Measurements from ENCODE around the gene PITPNC1. TPM values are rescaled to one million over a fixed set of nuclear protein-coding genes. Genes with fewer than 3 reads are reported as not detected.
A peak's percentile ranks its signal among the peaks of the same experiment; 100 is the strongest.
"Not testable (repeated sequence)": the region's sequence is repeated elsewhere in the genome, so short reads cannot be mapped to it uniquely, and the experiment has no call there.

Gene PITPNC1
- total and polyA plus RNA-seq, 11 donors = 7.0 to 20.8 (median 11.3) TPM

GRCh38 chr17:67467500-67468455, 90.7 kb downstream of the PITPNC1 start:
- H3K27ac ChIP-seq = no peak overlapping the region
- intact Hi-C loops (cut with DNase I) = no loop called here
- H3K27me3 ChIP-seq = no peaks in the 10 kb centered on the region
- ATAC-seq = no peak
- peaks cover 0 to 22% (median 5%) of the 10 kb centered on the region in 12 donors for H3K4me1 ChIP-seq
- H3K4me3 ChIP-seq = no peak overlapping the region
- H3K9me3 ChIP-seq = peaks cover 0 to 6% (median 0%) of the 10 kb centered on the region in 12 donors
- DNase-seq = no peak
- 78 to 84% (median 82%) methylated on average over 8 of the region's 8 CpGs for WGBS, 4 donors
- TF ChIP-seq CTCF (IDR thresholded peaks at IDR 0.05) = no peak
- H3K36me3 ChIP-seq = no peaks in the 10 kb centered on the region

- intact Hi-C loops (cut with DNase I) = no loop called here
- DNase-seq = peak in 1 of 5 donors; percentile 63
These were observed 92.3 kb downstream of the PITPNC1 start for GRCh38 chr17:67469208-67469980.

GRCh38 chr17:67470163-67470562, 93.1 kb downstream of the PITPNC1 start:
- Histone ChIP-seq H3K4me3 (no peak overlapping the region), H3K4me1 (peaks cover 0 to 42% (median 20%) of the 10 kb centered on the region in 12 donors), H3K27me3 (no peaks in the 10 kb centered on the region), H3K27ac (peak overlapping the region in 10 of 12 donors; percentile 47 to 79 (median 69)), H3K9me3 (peaks cover 0 to 6% (median 0%) of the 10 kb centered on the region in 12 donors), H3K36me3 (no peaks in the 10 kb centered on the region)
- TF ChIP-seq POLR2A (IDR thresholded peaks at IDR 0.05) = no peak
- TF ChIP-seq CTCF (IDR thresholded peaks at IDR 0.05) = no peak
- DNase-seq (no peak), ATAC-seq (no peak)
- intact Hi-C loops (cut with DNase I) = loop anchor here in 5 of 10 donors (2.0 to 10.0 kb wide), 7 partner anchors 33 to 215 kb away; no protein-coding TSS in a partner anchor
- WGBS, 4 donors = 93 to 100% (median 96%) methylated on average over 1 of the region's 1 CpG

More at GRCh38 chr17:67469208-67469980, 92.3 kb downstream of the PITPNC1 start:
- H3K4me3 ChIP-seq = no peak overlapping the region
- H3K9me3 ChIP-seq = peaks cover 0 to 6% (median 0%) of the 10 kb centered on the region in 12 donors
- peak overlapping the region; percentile 47 to 79 (median 69) for H3K27ac ChIP-seq
- peaks cover 0 to 34% (median 14%) of the 10 kb centered on the region in 12 donors for H3K4me1 ChIP-seq
- WGBS, 4 donors = 44 to 58% (median 45%) methylated on average over 13 of the region's 13 CpGs
- peak in 3 of 4 donors; percentile 19 to 41 (median 30) for ATAC-seq
- no peaks in the 10 kb centered on the region for H3K36me3 ChIP-seq
- no peaks in the 10 kb centered on the region for H3K27me3 ChIP-seq
- no peak for TF ChIP-seq POLR2A (IDR thresholded peaks at IDR 0.05)

GRCh38 chr17:67471118-67471517, 94.0 kb downstream of the PITPNC1 start:
- Histone ChIP-seq H3K27me3 (no peaks in the 10 kb centered on the region), H3K9me3 (peaks cover 0 to 6% (median 0%) of the 10 kb centered on the region in 12 donors), H3K4me3 (no peak overlapping the region), H3K27ac (no peak overlapping the region), H3K36me3 (no peaks in the 10 kb centered on the region), H3K4me1 (peaks cover 0 to 48% (median 24%) of the 10 kb centered on the region in 12 donors)
- WGBS, 4 donors = 48 to 98% (median 97%) methylated on average over 1 of the region's 1 CpG
- TF ChIP-seq CTCF (IDR thresholded peaks at IDR 0.05) (no peak), POLR2A (IDR thresholded peaks at IDR 0.05) (no peak)
- intact Hi-C loops (cut with DNase I) = loop anchor here in 5 of 10 donors (2.0 to 10.0 kb wide), 7 partner anchors 34 to 214 kb away; no protein-coding TSS in a partner anchor
- ATAC-seq = no peak
- DNase-seq = no peak

GRCh38 chr17:67472606-67473005, 95.5 kb downstream of the PITPNC1 start:
- intact Hi-C loops (cut with DNase I) = loop anchor here in 6 of 10 donors (2.0 to 10.0 kb wide), 7 partner anchors 35 to 212 kb away; no protein-coding TSS in a partner anchor
- H3K9me3 ChIP-seq, DNase-seq, H3K4me3 ChIP-seq, H3K27me3 ChIP-seq, H3K36me3 ChIP-seq: not testable (repeated sequence)
- ATAC-seq = peak in 3 of 4 donors; percentile 24 to 41 (median 41)
- H3K4me1 ChIP-seq = peaks cover 0 to 53% (median 25%) of the 10 kb centered on the region in 12 donors
- 60 to 74% (median 69%) methylated on average over 4 of the region's 4 CpGs for WGBS, 4 donors
- H3K27ac ChIP-seq = peak overlapping the region in 11 of 12 donors; percentile 27 to 87 (median 76)
